HG02678 (cell line): ENCODE results near the gene NXPH4.

Source experiments
- ATAC-seq: cut with Tn5 transposase; IDR thresholded peaks from one replicate; pipeline ENCODE4 v1.9.1; 2021; ENCODE audit warnings: mild to moderate bottlenecking, moderate library complexity; ENCODE audit not compliant: unreplicated experiment

NXPH4 gene

GRCh38 chr12:57268264-57268663, 51.7 kb downstream of the NXPH4 start:
- no peak for ATAC-seq

- no peak for ATAC-seq
These were observed 54.4 kb downstream of the NXPH4 start for GRCh38 chr12:57270966-57271470.

GRCh38 chr12:57272337-57273151, 56.0 kb downstream of the NXPH4 start:
- ATAC-seq, result no peak

- ATAC-seq, result no peak
These were observed 56.9 kb downstream of the NXPH4 start for GRCh38 chr12:57273516-57273915.
